Karpas-422 (cell line): Measurements from ENCODE around the gene R3HCC1L. TPM values are rescaled to one million over a fixed set of nuclear protein-coding genes. Genes with fewer than 3 reads are reported as not detected.
"Not testable (repeated sequence)": the region's sequence is repeated elsewhere in the genome, so short reads cannot be mapped to it uniquely, and the experiment has no call there.

Experiments
- DNase-seq: peaks from one replicate; pipeline ENCODE4 v3.0.0-alpha.2; 2015
- H2AFZ ChIP-seq: fragments of 200-600 bp; sonication (generic); 2 replicates; pipeline ENCODE4 v1.6.1; 2014; ENCODE audit warnings: antibody characterized with exemption, low read length, mixed read lengths
- H3K27ac ChIP-seq: fragments of 200-600 bp; sonication (generic); 2 replicates; pipeline ENCODE4 v1.5.1; 2014; ENCODE audit warnings: mild to moderate bottlenecking, low read length, moderate library complexity
- H3K27me3 ChIP-seq: fragments of 200-600 bp; sonication (generic); 2 replicates; pipeline ENCODE4 v1.6.1; 2014; ENCODE audit warnings: low read length, mixed read lengths
- H3K36me3 ChIP-seq: fragments of 200-600 bp; sonication (generic); 2 replicates; pipeline ENCODE4 v1.6.1; 2014; ENCODE audit warnings: low read length, mixed read lengths; ENCODE audit not compliant: insufficient read depth
- H3K4me1 ChIP-seq: fragments of 200-600 bp; sonication (generic); 2 replicates; pipeline ENCODE4 v1.6.1; 2014; ENCODE audit warnings: mild to moderate bottlenecking, low read length, mixed read lengths
- H3K4me2 ChIP-seq: fragments of 200-600 bp; sonication (generic); 2 replicates; pipeline ENCODE4 v1.6.1; 2014; ENCODE audit warnings: low read length, low read depth, mild to moderate bottlenecking; ENCODE audit not compliant: poor library complexity, severe bottlenecking
- H3K4me3 ChIP-seq: fragments of 200-600 bp; sonication (generic); 2 replicates; pipeline ENCODE4 v1.5.1; 2014; ENCODE audit warnings: mild to moderate bottlenecking, antibody characterized with exemption, low read length, mixed read lengths
- H3K79me2 ChIP-seq: fragments of 200-600 bp; sonication (generic); 2 replicates; pipeline ENCODE4 v1.6.1; 2014; ENCODE audit warnings: mild to moderate bottlenecking, low read length, mixed read lengths
- H3K9ac ChIP-seq: fragments of 200-600 bp; sonication (generic); 2 replicates; pipeline ENCODE4 v1.6.0; 2014; ENCODE audit warnings: low read length
- H3K9me2 ChIP-seq: fragments of 200-600 bp; sonication (generic), shearing (Covaris generic); replicated peaks from 2 replicates; pipeline ENCODE4 v1.6.0; 2014; ENCODE audit warnings: mild to moderate bottlenecking, low read length, moderate library complexity; ENCODE audit not compliant: insufficient read depth
- H3K9me3 ChIP-seq: fragments of 300-700, 200-600 bp; sonication (generic); 2 replicates; pipeline ENCODE4 v1.6.1; 2014; ENCODE audit warnings: low read length, mixed read lengths
- H4K20me1 ChIP-seq: fragments of 200-600 bp; sonication (generic); 2 replicates; pipeline ENCODE4 v1.6.1; 2014; ENCODE audit warnings: mild to moderate bottlenecking, antibody characterized with exemption, low read length, low read depth; ENCODE audit not compliant: insufficient read depth
- total RNA-seq: library from RNA; depleted of rRNA; stranded (reverse); fragments of >200 nt; shearing (Covaris generic); gene quantifications from 2 replicates; pipeline ENCODE4 v1.2.3, GENCODE V29; 2014; ENCODE audit warnings: low replicate concordance

Gene R3HCC1L
- total RNA-seq, 1 experiment from 2014 or later = 13.3 TPM

- H3K36me3 ChIP-seq, H4K20me1 ChIP-seq, H3K27ac ChIP-seq, H3K4me2 ChIP-seq, H3K9me2 ChIP-seq, H2AFZ ChIP-seq, H3K9me3 ChIP-seq, H3K4me1 ChIP-seq, H3K27me3 ChIP-seq, DNase-seq, H3K9ac ChIP-seq, H3K4me3 ChIP-seq: not testable (repeated sequence)
- peaks cover 47% of the 10 kb centered on the region for H3K79me2 ChIP-seq
These were observed 93.3 kb downstream of the R3HCC1L start for GRCh38 chr10:98227713-98228112.

DNA sequence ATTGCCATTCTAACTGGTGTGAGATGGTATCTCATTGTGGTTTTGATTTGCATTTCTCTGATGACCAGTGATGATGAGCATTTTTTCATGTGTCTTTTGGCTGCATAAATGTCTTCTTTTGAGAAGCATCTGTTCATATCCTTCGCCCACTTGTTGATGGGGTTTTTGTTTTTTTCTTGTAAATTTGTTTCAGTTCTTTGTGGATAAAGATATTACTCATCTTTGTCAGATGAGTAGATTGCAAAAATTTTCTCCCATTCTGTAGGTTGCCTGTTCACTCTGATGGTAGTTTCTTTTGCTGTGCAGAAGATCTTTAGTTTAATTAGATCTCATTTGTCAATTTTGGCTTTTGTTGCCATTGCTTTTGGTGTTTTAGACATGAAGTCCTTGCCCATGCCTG, 93.8 kb downstream of the R3HCC1L start:
- H4K20me1 ChIP-seq, DNase-seq, H3K9me3 ChIP-seq, H3K27ac ChIP-seq, H3K4me3 ChIP-seq, H3K27me3 ChIP-seq, H3K36me3 ChIP-seq, H3K4me1 ChIP-seq, H2AFZ ChIP-seq, H3K9me2 ChIP-seq, H3K9ac ChIP-seq, H3K4me2 ChIP-seq: not testable (repeated sequence)
- H3K79me2 ChIP-seq = peaks cover 46% of the 10 kb centered on the region

- Histone ChIP-seq H3K9me3 (no peaks in the 10 kb centered on the region), H3K9ac (no peak overlapping the region), H3K4me2 (no peak overlapping the region), H3K27ac (no peak overlapping the region), H3K79me2 (peaks cover 18% of the 10 kb centered on the region), H3K36me3 (no peaks in the 10 kb centered on the region), H3K4me1 (no peaks in the 10 kb centered on the region), H4K20me1 (no peaks in the 10 kb centered on the region), H3K9me2 (no peaks in the 10 kb centered on the region), H3K27me3 (no peaks in the 10 kb centered on the region), H3K4me3 (no peak overlapping the region), H2AFZ (no peak overlapping the region)
- no peak for DNase-seq
These were observed 97.0 kb downstream of the R3HCC1L start for GRCh38 chr10:98231417-98231816.

DNA sequence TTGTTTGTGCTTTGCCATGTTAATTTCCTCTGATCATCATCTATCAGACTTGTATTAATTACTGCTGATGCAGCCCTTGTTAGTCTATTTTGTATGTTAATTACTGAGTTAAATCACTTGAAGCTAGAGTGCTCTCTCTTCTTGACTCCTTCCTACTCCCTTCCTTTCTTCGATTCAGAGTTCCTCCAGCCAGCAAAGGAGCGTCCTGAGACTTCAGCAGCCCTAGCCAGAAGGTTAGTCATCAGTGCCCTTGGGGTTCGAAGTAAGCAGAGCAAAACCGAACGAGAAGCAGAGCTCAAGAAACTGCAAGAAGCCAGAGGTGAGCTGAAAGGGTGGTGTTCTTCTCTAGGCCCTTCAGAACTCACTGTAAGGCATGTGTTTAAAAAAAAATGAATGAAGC, 101.4 kb downstream of the R3HCC1L start:
- no peak overlapping the region for H3K4me3 ChIP-seq
- H4K20me1 ChIP-seq = no peaks in the 10 kb centered on the region
- no peak overlapping the region for H3K27ac ChIP-seq
- H3K27me3 ChIP-seq = no peaks in the 10 kb centered on the region
- no peak for DNase-seq
- H3K4me1 ChIP-seq = no peaks in the 10 kb centered on the region
- H3K4me2 ChIP-seq = no peak overlapping the region
- H3K36me3 ChIP-seq = peaks cover 10% of the 10 kb centered on the region; the same call in 1 of the 2 replicates
- H2AFZ ChIP-seq = no peak overlapping the region
- H3K9me2 ChIP-seq = no peaks in the 10 kb centered on the region
- no peak overlapping the region for H3K9ac ChIP-seq
- H3K79me2 ChIP-seq = peaks cover 8% of the 10 kb centered on the region; the same call in 1 of the 2 replicates
- no peaks in the 10 kb centered on the region for H3K9me3 ChIP-seq

DNA sequence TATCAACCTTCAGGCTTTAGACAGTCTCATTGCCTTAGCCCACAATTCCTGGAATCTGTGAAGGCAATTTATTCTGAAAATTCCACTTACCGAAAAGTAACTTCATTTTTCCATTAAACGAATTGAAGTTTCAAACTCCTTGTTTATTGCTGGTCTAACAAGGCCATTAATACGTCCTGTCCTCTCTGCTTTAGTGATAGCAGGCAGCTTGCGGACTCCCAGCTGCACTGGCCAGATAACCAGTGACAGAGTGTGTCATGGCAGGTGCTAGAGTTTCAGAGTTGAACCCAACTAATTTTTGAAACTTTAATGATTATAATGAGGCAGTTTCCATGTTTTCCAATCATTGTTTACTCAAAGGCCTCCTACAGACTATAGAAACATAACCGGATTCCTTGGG, 102.4 kb downstream of the R3HCC1L start:
- Histone ChIP-seq H3K79me2 (peaks cover 4% of the 10 kb centered on the region; the same call in 1 of the 2 replicates), H3K36me3 (peaks cover 10% of the 10 kb centered on the region; the same call in 1 of the 2 replicates), H3K27ac (no peak overlapping the region), H2AFZ (no peak overlapping the region), H3K4me1 (no peaks in the 10 kb centered on the region), H3K9me2 (no peaks in the 10 kb centered on the region), H3K27me3 (no peaks in the 10 kb centered on the region), H3K4me2 (no peak overlapping the region), H3K4me3 (no peak overlapping the region), H3K9me3 (no peaks in the 10 kb centered on the region), H3K9ac (no peak overlapping the region), H4K20me1 (no peaks in the 10 kb centered on the region)
- no peak for DNase-seq

- no peaks in the 10 kb centered on the region for H4K20me1 ChIP-seq
- H3K4me3 ChIP-seq = no peak overlapping the region
- H3K36me3 ChIP-seq = peaks cover 10% of the 10 kb centered on the region; the same call in 1 of the 2 replicates
- H3K4me2 ChIP-seq = no peak overlapping the region
- DNase-seq = no peak
- H3K79me2 ChIP-seq = no peaks in the 10 kb centered on the region
- H2AFZ ChIP-seq = no peak overlapping the region
- H3K27ac ChIP-seq = no peak overlapping the region
- H3K9ac ChIP-seq = no peak overlapping the region
- H3K4me1 ChIP-seq = no peaks in the 10 kb centered on the region
- no peaks in the 10 kb centered on the region for H3K9me3 ChIP-seq
- no peaks in the 10 kb centered on the region for H3K9me2 ChIP-seq
- no peaks in the 10 kb centered on the region for H3K27me3 ChIP-seq
These were observed 103.9 kb downstream of the R3HCC1L start for GRCh38 chr10:98238391-98238790.

DNA sequence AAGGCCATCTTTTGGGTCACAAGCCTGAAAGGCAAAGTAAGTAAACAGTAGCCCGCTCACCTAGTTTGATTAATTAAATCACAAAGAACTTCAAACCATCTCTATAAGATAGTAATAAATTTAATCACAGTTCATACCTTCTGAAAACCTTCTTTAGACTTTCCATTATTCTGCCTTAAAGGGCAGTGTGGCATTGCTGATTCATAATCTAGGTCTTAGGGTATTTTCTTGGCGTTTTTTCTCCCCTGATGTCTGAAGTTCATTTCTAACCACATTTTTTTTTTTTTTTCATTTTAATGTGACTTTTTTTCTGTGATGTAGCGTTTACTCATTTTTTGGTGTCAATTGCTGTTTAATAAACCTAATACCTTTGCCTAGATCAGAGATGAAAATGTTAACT, 106.1 kb downstream of the R3HCC1L start:
- Histone ChIP-seq H4K20me1 (no peaks in the 10 kb centered on the region), H3K36me3 (peaks cover 10% of the 10 kb centered on the region; the same call in 1 of the 2 replicates), H3K4me1 (no peaks in the 10 kb centered on the region), H3K9me3 (no peaks in the 10 kb centered on the region), H3K4me3 (no peak overlapping the region), H3K27me3 (no peaks in the 10 kb centered on the region), H3K9me2 (no peaks in the 10 kb centered on the region), H2AFZ (no peak overlapping the region), H3K9ac (no peak overlapping the region), H3K4me2 (no peak overlapping the region), H3K79me2 (no peaks in the 10 kb centered on the region), H3K27ac (no peak overlapping the region)
- no peak for DNase-seq

GRCh38 chr10:98242823-98243222, 108.4 kb downstream of the R3HCC1L start:
- Histone ChIP-seq H3K27me3 (no peaks in the 10 kb centered on the region), H2AFZ (no peak overlapping the region), H3K27ac (no peak overlapping the region), H3K4me2 (no peak overlapping the region), H3K36me3 (no peaks in the 10 kb centered on the region), H3K79me2 (no peaks in the 10 kb centered on the region), H3K9me2 (no peaks in the 10 kb centered on the region), H3K9ac (no peak overlapping the region), H4K20me1 (no peaks in the 10 kb centered on the region), H3K4me1 (no peaks in the 10 kb centered on the region), H3K4me3 (no peak overlapping the region), H3K9me3 (no peaks in the 10 kb centered on the region)
- peak; percentile 41 for DNase-seq

GRCh38 chr10:98244141-98244540, 109.7 kb downstream of the R3HCC1L start:
- H4K20me1 ChIP-seq = no peaks in the 10 kb centered on the region
- no peak overlapping the region for H3K27ac ChIP-seq
- no peaks in the 10 kb centered on the region for H3K4me1 ChIP-seq
- no peak overlapping the region for H3K9ac ChIP-seq
- H3K27me3 ChIP-seq = no peaks in the 10 kb centered on the region
- no peaks in the 10 kb centered on the region for H3K9me2 ChIP-seq
- H3K4me2 ChIP-seq = no peak overlapping the region
- no peak overlapping the region for H2AFZ ChIP-seq
- no peak for DNase-seq
- H3K79me2 ChIP-seq = no peaks in the 10 kb centered on the region
- no peaks in the 10 kb centered on the region for H3K9me3 ChIP-seq
- no peak overlapping the region for H3K4me3 ChIP-seq
- H3K36me3 ChIP-seq = no peaks in the 10 kb centered on the region
